GM23248 (cell line): ENCODE measurements around the gene DNAJC25. TPM values are rescaled to one million over a fixed set of nuclear protein-coding genes. Genes with fewer than 3 reads are reported as not detected.

Experiments used
- DNase-seq: peaks from one replicate; pipeline ENCODE4 v3.0.0-alpha.2; 2015
- H2AFZ ChIP-seq: fragments of 200-600 bp; sonication (generic); 2 replicates; pipeline ENCODE4 v1.6.1; 2016; ENCODE audit warnings: antibody characterized with exemption
- H3F3A ChIP-seq: fragments of 200-600 bp; sonication (generic); 2 replicates; pipeline ENCODE4 v1.6.1; 2016; ENCODE audit warnings: mild to moderate bottlenecking, antibody characterized with exemption, mixed run types; ENCODE audit not compliant: insufficient read depth
- H3K27ac ChIP-seq: fragments of 200-600 bp; sonication (generic); 2 replicates; pipeline ENCODE4 v1.5.1; 2016; ENCODE audit warnings: mild to moderate bottlenecking
- H3K27me3 ChIP-seq: fragments of 200-600 bp; sonication (generic); replicated peaks from 2 replicates; pipeline ENCODE4 v1.6.1; 2016; ENCODE audit warnings: mild to moderate bottlenecking; ENCODE audit not compliant: insufficient read depth
- H3K36me3 ChIP-seq: fragments of 200-600 bp; sonication (generic); 2 replicates; pipeline ENCODE4 v1.6.1; 2016; ENCODE audit warnings: low read depth, mild to moderate bottlenecking
- H3K4me1 ChIP-seq: fragments of 200-600 bp; sonication (generic); 2 replicates; pipeline ENCODE4 v1.6.1; 2016; ENCODE audit warnings: mild to moderate bottlenecking; ENCODE audit not compliant: insufficient read depth
- H3K4me2 ChIP-seq: fragments of 200-600 bp; sonication (generic); one replicate; pipeline ENCODE4 v1.6.1; 2016; ENCODE audit warnings: mild to moderate bottlenecking; ENCODE audit not compliant: unreplicated experiment
- H3K4me3 ChIP-seq: fragments of 200-600 bp; sonication (generic); 2 replicates; pipeline ENCODE4 v1.5.1; 2016; ENCODE audit warnings: mild to moderate bottlenecking
- H3K79me2 ChIP-seq: fragments of 200-600 bp; sonication (generic); 2 replicates; pipeline ENCODE4 v1.6.1; 2016; ENCODE audit warnings: mild to moderate bottlenecking; ENCODE audit not compliant: insufficient read depth
- H3K9ac ChIP-seq: fragments of 200-600 bp; sonication (generic); 2 replicates; pipeline ENCODE4 v1.6.1; 2016; ENCODE audit warnings: mild to moderate bottlenecking
- H3K9me2 ChIP-seq: fragments of 200-600 bp; sonication (generic); 2 replicates; pipeline ENCODE4 v1.6.1; 2016; ENCODE audit warnings: mixed run types, mild to moderate bottlenecking, moderate library complexity; ENCODE audit not compliant: insufficient read depth
- H3K9me3 ChIP-seq: fragments of 200-600 bp; sonication (generic); one replicate; pipeline ENCODE4 v1.6.1; 2017; ENCODE audit warnings: low read depth
- H4K20me1 ChIP-seq: fragments of 200-600 bp; sonication (generic); 2 replicates; pipeline ENCODE4 v1.6.0; 2016; ENCODE audit not compliant: insufficient read depth
- EZH2 ChIP-seq: fragments of 200-600 bp; sonication (generic); IDR thresholded peaks from 2 replicates; pipeline ENCODE4 v1.6.1; 2018; ENCODE audit warnings: antibody characterized with exemption, mild to moderate bottlenecking; ENCODE audit not compliant: insufficient read depth, poor library complexity, severe bottlenecking
- EZH2phosphoT487 ChIP-seq: fragments of 200-600 bp; sonication (generic); IDR thresholded peaks from 2 replicates; pipeline ENCODE4 v1.6.1; 2018; ENCODE audit warnings: antibody characterized with exemption, moderate library complexity, mild to moderate bottlenecking, low read depth; ENCODE audit not compliant: insufficient read depth
- WGBS, 2 experiments: methylation state at CpG; one replicate each; pipeline ENCODE4 v1.1.6; 2015 to 2017; ENCODE audit warnings: low lambda C conversion rate in 2 of 2, low coverage in 1 of 2; ENCODE audit errors: missing lambda C conversion rate in 2 of 2; 5-methylcytosine and 5-hydroxymethylcytosine counted together
- in situ Hi-C: fragments of 300-500 bp; cut with MboI; formaldehyde crosslinking; loops from 2 replicates; pipeline ENCODE4 v1.15.0; 2020
- polyA plus RNA-seq: library from polyadenylated mRNA; unstranded; fragments of >200 nt; fragmentation: Nextera tagmentation; extraction: Ambion mirVana; gene quantifications from 2 replicates; pipeline ENCODE4 v1.2.1, GENCODE V29; 2016
- total RNA-seq: library from RNA; depleted of rRNA; stranded (reverse); fragments of >200 nt; shearing (Covaris generic); gene quantifications from 2 replicates; pipeline ENCODE4 v1.2.3, GENCODE V29; 2014

Gene DNAJC25
- total and polyA plus RNA-seq, 2 experiments from 2014 or later: 10.2 to 14.4 TPM

- H3K9ac ChIP-seq: no peak overlapping the region
- WGBS, 2 experiments: 95 to 100% methylated on average over 1 of the region's 1 CpG
- peaks cover 6% of the 10 kb centered on the region for H3F3A ChIP-seq
- H3K27ac ChIP-seq: no peak overlapping the region
- H3K4me1 ChIP-seq: peaks cover 36% of the 10 kb centered on the region
- no peaks in the 10 kb centered on the region for H3K27me3 ChIP-seq
- H3K9me3 ChIP-seq: no peaks in the 10 kb centered on the region
- peak overlapping the region; percentile 92 for H3K4me2 ChIP-seq
- H2AFZ ChIP-seq: no peak overlapping the region
- peaks cover 71% of the 10 kb centered on the region for H3K79me2 ChIP-seq
- 0 out of 2 replicates have a peak overlapping the region, but pooled peaks have one; percentile 89 for H3K4me3 ChIP-seq
- DNase-seq: no peak
- in situ Hi-C loops: no loop called here
- TF ChIP-seq EZH2: no peak
- TF ChIP-seq EZH2phosphoT487: no peak
- no peaks in the 10 kb centered on the region for H3K9me2 ChIP-seq
- no peaks in the 10 kb centered on the region for H3K36me3 ChIP-seq
- H4K20me1 ChIP-seq: peaks cover 23% of the 10 kb centered on the region
Measured at GRCh38 chr9:111633389-111633736, 2.2 kb downstream of the DNAJC25 start.

- Histone ChIP-seq H3K4me3 (no peak overlapping the region), H3K27me3 (no peaks in the 10 kb centered on the region), H3K9me2 (no peaks in the 10 kb centered on the region), H2AFZ (no peak overlapping the region), H3K4me1 (peaks cover 36% of the 10 kb centered on the region), H3K4me2 (no peak overlapping the region), H3K36me3 (no peaks in the 10 kb centered on the region), H3F3A (peaks cover 18% of the 10 kb centered on the region), H3K27ac (no peak overlapping the region), H3K9me3 (no peaks in the 10 kb centered on the region), H3K9ac (no peak overlapping the region), H3K79me2 (peaks cover 85% of the 10 kb centered on the region), H4K20me1 (peaks cover 29% of the 10 kb centered on the region)
- 92 to 94% methylated on average over 1 of the region's 1 CpG for WGBS, 2 experiments
- DNase-seq: no peak
- no peak for TF ChIP-seq EZH2
- no peak for TF ChIP-seq EZH2phosphoT487
- in situ Hi-C loops: no loop called here
Measured at GRCh38 chr9:111634860-111635259, 3.7 kb downstream of the DNAJC25 start.

- Histone ChIP-seq H3K4me1 (peaks cover 33% of the 10 kb centered on the region), H3K36me3 (no peaks in the 10 kb centered on the region), H3K79me2 (peaks cover 72% of the 10 kb centered on the region), H3K27ac (no peak overlapping the region), H3K4me3 (no peak overlapping the region), H3K9ac (no peak overlapping the region), H4K20me1 (peaks cover 29% of the 10 kb centered on the region), H3K9me2 (no peaks in the 10 kb centered on the region), H3K9me3 (no peaks in the 10 kb centered on the region), H3F3A (peaks cover 18% of the 10 kb centered on the region), H3K4me2 (no peak overlapping the region), H3K27me3 (no peaks in the 10 kb centered on the region), H2AFZ (no peak overlapping the region)
- in situ Hi-C loops: no loop called here
- WGBS, 2 experiments: 92 to 95% methylated on average over 6 of the region's 6 CpGs
- TF ChIP-seq EZH2phosphoT487: no peak
- TF ChIP-seq EZH2: no peak
- no peak for DNase-seq
Measured at GRCh38 chr9:111637421-111637950, 6.4 kb downstream of the DNAJC25 start.

- WGBS, 2 experiments: 94 to 96% methylated on average over 8 of the region's 8 CpGs
Measured at GRCh38 chr9:111644195-111644772, 13.2 kb downstream of the DNAJC25 start.

More at GRCh38 chr9:111644195-111644772, 13.2 kb downstream of the DNAJC25 start:
- Histone ChIP-seq H3K9ac (no peak overlapping the region), H3K4me3 (no peak overlapping the region), H3K4me1 (no peaks in the 10 kb centered on the region; the same call in 1 of the 2 replicates), H3K9me3 (no peaks in the 10 kb centered on the region), H3K79me2 (peaks cover 58% of the 10 kb centered on the region), H3K27ac (no peak overlapping the region), H3F3A (peaks cover 2% of the 10 kb centered on the region; the same call in 1 of the 2 replicates), H4K20me1 (peaks cover 1% of the 10 kb centered on the region; the same call in 1 of the 2 replicates), H3K9me2 (no peaks in the 10 kb centered on the region), H3K4me2 (no peak overlapping the region), H3K27me3 (no peaks in the 10 kb centered on the region), H2AFZ (no peak overlapping the region), H3K36me3 (peaks cover 17% of the 10 kb centered on the region)
- in situ Hi-C loops: no loop called here
- TF ChIP-seq EZH2 (no peak), EZH2phosphoT487 (no peak)
- DNase-seq: no peak
